T-cell (primary cell): ENCODE results near the gene SYCP1. TPM values are rescaled to one million over a fixed set of nuclear protein-coding genes. Genes with fewer than 3 reads are reported as not detected.

Source experiments
- ATAC-seq, 4 experiments: fragments of 200-7000 bp in 3 of 4; fragments of 150-1000 bp in 1 of 4; cut with Tn5 transposase; replicated peaks in 1 of 4; 1 replicate in 3 of 4; 2 replicates in 1 of 4; pipeline ENCODE4 v1.10.0; 2021; ENCODE audit warnings: moderate library complexity in 3 of 4, mild to moderate bottlenecking in 2 of 4, moderate number of reproducible peaks in 1 of 4
- CTCF ChIA-PET, 2 donors: fragments of 300-600 bp; sonication (Branson Sonifier 250); formaldehyde crosslinking; loops; one replicate each; lab custom pipeline; 2022; ENCODE audit warnings: antibody characterized with exemption in 2 of 2; lab: Charles Lee
- POLR2A ChIA-PET, 2 donors: fragments of 300-600 bp; sonication (Branson Sonifier 250); formaldehyde crosslinking; loops; one replicate each; lab custom pipeline; 2022; ENCODE audit warnings: antibody characterized with exemption in 2 of 2; lab: Charles Lee
- DNase-seq, 35 experiments: peaks; one replicate each; pipeline versions ENCODE4 v3.0.0 to v3.0.0-alpha.2; 2013 to 2023
- H3K27ac ChIP-seq: one replicate; pipeline ENCODE4 v1.5.1; 2013; ENCODE audit warnings: low read length
- H3K27me3 ChIP-seq, 2 experiments: replicated peaks in 1 of 2; 1 replicate in 1 of 2; 2 replicates in 1 of 2; pipeline versions ENCODE4 v1.6.1 to v1.7.0; 2013; ENCODE audit warnings: low read length in 1 of 2, mixed read lengths in 1 of 2; ENCODE audit not compliant: control insufficient read depth in 2 of 2, insufficient read depth in 2 of 2; ENCODE audit errors: extremely low read depth in 1 of 2
- H3K36me3 ChIP-seq, 2 donors: 1 replicate in 1 of 2; 2 replicates in 1 of 2; pipeline versions ENCODE4 v1.6.1 to v1.7.0; 2013; ENCODE audit warnings: low read length in 1 of 2; ENCODE audit not compliant: control insufficient read depth in 2 of 2, insufficient read depth in 1 of 2; ENCODE audit errors: extremely low read depth in 1 of 2
- H3K4me1 ChIP-seq, 2 experiments: 1 replicate in 1 of 2; 2 replicates in 1 of 2; pipeline versions ENCODE4 v1.6.1 to v1.7.0; 2013; ENCODE audit warnings: low read length in 2 of 2, mixed read lengths in 1 of 2; ENCODE audit not compliant: insufficient read depth in 2 of 2, control insufficient read depth in 1 of 2; ENCODE audit errors: extremely low read depth in 1 of 2
- H3K4me3 ChIP-seq, 2 donors: 1 replicate in 1 of 2; 2 replicates in 1 of 2; pipeline versions ENCODE4 v1.5.1 to v1.7.0; 2013; ENCODE audit warnings: mild to moderate bottlenecking in 2 of 2, low read length in 1 of 2, moderate library complexity in 1 of 2; ENCODE audit not compliant: control insufficient read depth in 1 of 2; ENCODE audit errors: extremely low read depth in 1 of 2
- H3K9me3 ChIP-seq: 2 replicates; pipeline ENCODE4 v1.7.0; 2013
- H3K27ac Mint-ChIP-seq, 2 donors: one replicate each; pipeline ENCODE4 v1.8.0; 2020 to 2021; ENCODE audit warnings: mild to moderate bottlenecking in 2 of 2, mixed read lengths in 2 of 2
- H3K27me3 Mint-ChIP-seq, 2 donors: one replicate each; pipeline ENCODE4 v1.8.0; 2021 to 2022; ENCODE audit warnings: mixed read lengths in 2 of 2
- H3K36me3 Mint-ChIP-seq: one replicate; pipeline ENCODE4 v1.8.0; 2021; ENCODE audit warnings: mixed read lengths
- H3K4me1 Mint-ChIP-seq, 3 donors: one replicate each; pipeline ENCODE4 v1.8.0; 2020 to 2022; ENCODE audit warnings: mixed read lengths in 3 of 3, mild to moderate bottlenecking in 1 of 3
- H3K4me3 Mint-ChIP-seq, 3 donors: one replicate each; pipeline ENCODE4 v1.8.0; 2020 to 2022; ENCODE audit warnings: mild to moderate bottlenecking in 3 of 3, mixed read lengths in 3 of 3, moderate library complexity in 3 of 3
- H3K9me3 Mint-ChIP-seq, 3 donors: one replicate each; pipeline ENCODE4 v1.8.0; 2020 to 2022; ENCODE audit warnings: mixed read lengths in 3 of 3
- WGBS: methylation state at CpG from one replicate; pipeline ENCODE4 v1.1.5; 2013; ENCODE audit warnings: missing lambda C conversion rate; ENCODE audit not compliant: insufficient coverage; 5-methylcytosine and 5-hydroxymethylcytosine counted together
- total RNA-seq, 35 experiments: library from RNA in 6 of 35; stranded (reverse) in 6 of 35; fragments of 120-200 nt in 1 of 35; gene quantifications; one replicate each; pipeline versions ENCODE4 v1.2.1 to v1.2.4 and lab custom pipeline; 2013 to 2026

Gene SYCP1
- total RNA-seq, 5 donors from 2014 or later (not counting 1 experiment from before 2014, with no cell fraction given) = not detected

DNA sequence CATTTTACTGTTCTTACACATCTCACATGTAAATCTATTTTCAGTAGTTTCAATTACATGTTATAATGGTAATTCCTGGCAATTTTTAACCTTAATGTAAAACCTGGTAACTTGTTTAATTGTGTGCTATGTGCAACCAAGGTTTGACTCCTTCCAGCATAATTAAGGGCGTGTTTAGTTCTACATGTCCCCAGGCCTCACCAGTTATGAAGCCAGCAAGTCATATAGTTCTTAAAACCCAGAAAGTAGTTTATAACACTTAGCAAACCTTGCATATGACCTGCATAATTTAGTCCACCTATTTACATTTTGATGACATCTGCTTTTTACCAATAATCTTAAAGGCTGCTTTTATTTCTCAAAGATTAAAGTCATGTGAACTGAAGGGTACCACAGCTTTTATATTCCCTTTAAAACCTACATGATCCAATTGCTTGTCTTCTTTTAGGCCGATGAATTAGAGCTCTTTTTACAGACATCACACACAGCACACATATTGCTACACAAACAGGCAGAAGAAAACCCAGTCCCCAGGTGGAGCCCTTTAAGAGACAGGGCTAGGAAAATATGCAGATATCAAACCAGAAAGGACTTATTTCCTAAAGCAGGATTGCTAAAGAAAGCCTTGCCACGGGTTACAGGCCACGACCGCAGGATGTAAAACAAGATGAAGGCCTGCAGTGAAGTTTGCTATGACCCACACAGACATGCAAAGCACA lies 23.2 kb upstream of the SYCP1 start:
- Mint-ChIP-seq H3K9me3 (peaks cover 0 to 2% (median under 1%) of the 10 kb centered on the region in 3 donors), H3K27me3 (peaks cover 1 to 13% of the 10 kb centered on the region in 2 donors), H3K4me1 (no peaks in the 10 kb centered on the region), H3K4me3 (no peak overlapping the region), H3K36me3 (no peaks in the 10 kb centered on the region), H3K27ac (no peak overlapping the region)
- ATAC-seq (no peak), DNase-seq (no peak)
- ChIA-PET CTCF (no interaction called here), POLR2A (no interaction called here)
- Histone ChIP-seq H3K27me3 (peaks cover 0 to 3% of the 10 kb centered on the region in 2 experiments), H3K9me3 (no peaks in the 10 kb centered on the region), H3K4me1 (no peaks in the 10 kb centered on the region), H3K36me3 (no peaks in the 10 kb centered on the region), H3K27ac (no peak overlapping the region), H3K4me3 (no peak overlapping the region)
- 77% methylated on average over 3 of the region's 5 CpGs for WGBS

DNA sequence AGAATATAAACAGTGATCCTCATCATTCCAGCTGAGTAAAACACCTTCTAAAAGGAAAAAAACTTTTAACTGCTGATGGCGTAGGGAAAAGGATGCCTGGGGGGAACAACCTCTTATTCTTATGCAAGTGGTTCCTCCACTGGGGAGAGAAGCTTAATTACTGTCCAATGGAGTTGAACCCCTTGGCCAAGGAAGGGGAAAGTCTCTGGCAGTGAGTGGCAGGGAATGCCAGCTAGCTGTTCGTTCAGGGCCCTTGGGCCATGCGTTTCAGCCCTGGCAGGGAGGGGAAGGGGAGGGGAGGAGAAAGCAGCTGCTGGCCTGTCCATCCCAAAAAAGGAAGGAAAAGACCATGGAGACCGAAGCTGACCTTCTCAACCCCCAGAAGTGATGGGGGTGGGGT lies 22.6 kb upstream of the SYCP1 start:
- no peaks in the 10 kb centered on the region for H3K36me3 Mint-ChIP-seq
- ChIA-PET CTCF (no interaction called here), POLR2A (no interaction called here)
- peaks cover 0 to 13% of the 10 kb centered on the region in 2 donors for H3K27me3 Mint-ChIP-seq
- no peaks in the 10 kb centered on the region for H3K9me3 Mint-ChIP-seq
- H3K4me3 Mint-ChIP-seq = no peak overlapping the region
- no CpG with 5 or more reads among the region's 4 CpGs for WGBS
- ATAC-seq (no peak), DNase-seq (no peak)
- H3K4me1 ChIP-seq = no peaks in the 10 kb centered on the region
- no peaks in the 10 kb centered on the region for H3K36me3 ChIP-seq
- H3K4me3 ChIP-seq = no peak overlapping the region
- H3K27ac ChIP-seq = no peak overlapping the region
- peaks cover 0 to 3% of the 10 kb centered on the region in 2 experiments for H3K27me3 ChIP-seq
- H3K4me1 Mint-ChIP-seq = no peaks in the 10 kb centered on the region
- H3K9me3 ChIP-seq = no peaks in the 10 kb centered on the region
- H3K27ac Mint-ChIP-seq = no peak overlapping the region

DNA sequence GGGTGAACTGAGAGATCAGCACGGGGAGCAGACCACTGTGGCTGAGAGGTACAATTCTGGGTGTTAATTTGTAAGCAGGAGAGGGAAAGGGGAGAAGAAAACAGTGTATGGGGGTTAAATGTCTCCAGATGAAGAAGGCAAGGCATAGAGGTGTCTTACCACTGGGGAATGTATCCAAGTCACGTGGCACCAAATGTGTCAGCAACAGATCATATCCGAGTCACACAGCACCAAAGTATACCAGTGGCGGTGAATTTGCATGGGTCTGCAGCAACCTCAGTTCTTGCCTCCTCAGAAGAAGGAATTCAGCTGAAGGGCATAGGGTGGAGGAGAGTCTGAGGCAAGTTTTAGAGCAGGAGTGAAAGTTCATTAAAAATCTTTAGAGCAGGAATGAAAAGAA lies 21.2 kb upstream of the SYCP1 start:
- 60% methylated on average over 2 of the region's 4 CpGs for WGBS
- Histone ChIP-seq H3K36me3 (no peaks in the 10 kb centered on the region), H3K9me3 (no peaks in the 10 kb centered on the region), H3K27ac (no peak overlapping the region), H3K4me1 (no peaks in the 10 kb centered on the region), H3K27me3 (peaks cover 0 to 3% of the 10 kb centered on the region in 2 experiments), H3K4me3 (no peak overlapping the region)
- ChIA-PET CTCF (no interaction called here), POLR2A (no interaction called here)
- Mint-ChIP-seq H3K36me3 (no peaks in the 10 kb centered on the region), H3K4me3 (no peak overlapping the region), H3K27me3 (peaks cover 2 to 13% of the 10 kb centered on the region in 2 donors), H3K9me3 (no peaks in the 10 kb centered on the region), H3K4me1 (peaks cover 0 to 3% (median 1%) of the 10 kb centered on the region in 3 donors), H3K27ac (no peak overlapping the region)
- DNase-seq (no peak), ATAC-seq (no peak)

DNA sequence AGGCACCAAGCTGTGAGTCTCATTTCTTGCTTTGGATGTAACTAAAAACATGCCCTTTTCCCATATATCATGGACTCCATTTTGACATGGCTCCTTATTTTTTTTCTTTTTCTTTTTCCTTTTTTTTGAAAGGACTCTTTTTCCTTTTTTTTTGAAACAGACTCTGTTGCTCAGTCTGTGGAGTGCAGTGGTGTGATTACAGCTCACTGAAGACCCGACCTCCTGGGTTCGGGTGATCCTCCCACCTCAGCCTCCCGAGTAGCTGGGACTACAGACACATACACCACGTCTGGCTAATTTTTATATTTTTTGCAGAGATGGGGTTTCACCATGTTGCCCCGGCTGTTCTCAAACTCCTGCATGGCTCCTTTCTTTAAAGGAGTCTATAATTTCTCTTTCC lies 10.4 kb upstream of the SYCP1 start:
- peaks cover 0 to 6% of the 10 kb centered on the region in 2 experiments for H3K27me3 ChIP-seq
- H3K4me1 Mint-ChIP-seq = no peaks in the 10 kb centered on the region
- ChIA-PET POLR2A (no interaction called here), CTCF (no interaction called here)
- no peak overlapping the region for H3K27ac Mint-ChIP-seq
- no peaks in the 10 kb centered on the region for H3K9me3 ChIP-seq
- peaks cover 16 to 18% of the 10 kb centered on the region in 2 donors for H3K27me3 Mint-ChIP-seq
- H3K36me3 ChIP-seq = no peaks in the 10 kb centered on the region
- H3K4me1 ChIP-seq = no peaks in the 10 kb centered on the region
- no peaks in the 10 kb centered on the region for H3K36me3 Mint-ChIP-seq
- ATAC-seq = no peak
- no peaks in the 10 kb centered on the region for H3K9me3 Mint-ChIP-seq
- WGBS = no CpG with 5 or more reads among the region's 5 CpGs
- H3K27ac ChIP-seq = no peak overlapping the region
- no peak overlapping the region for H3K4me3 Mint-ChIP-seq
- H3K4me3 ChIP-seq = no peak overlapping the region
- DNase-seq = no peak

DNA sequence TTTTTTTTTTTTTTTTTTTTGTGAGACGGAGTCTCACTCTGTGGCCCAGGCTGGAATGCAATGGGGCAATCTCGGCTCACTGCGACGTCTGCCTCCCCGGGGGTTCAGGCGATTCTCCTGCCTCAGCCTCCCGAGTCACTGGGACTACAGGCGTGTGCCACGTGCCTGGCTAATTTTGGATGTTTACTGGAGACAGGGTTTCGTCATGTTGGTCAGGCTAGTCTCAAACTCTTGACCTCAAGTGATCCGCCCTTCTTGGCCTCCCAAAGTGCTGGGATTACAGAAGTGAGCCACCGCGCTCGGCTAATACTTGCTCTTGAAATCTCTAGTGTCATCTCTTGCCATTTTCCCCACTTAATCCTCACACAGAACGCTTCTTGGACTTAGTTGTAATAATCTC lies 1.1 kb upstream of the SYCP1 start:
- H3K36me3 Mint-ChIP-seq = no peaks in the 10 kb centered on the region
- Histone ChIP-seq H3K4me3 (no peak overlapping the region), H3K27ac (no peak overlapping the region), H3K27me3 (peaks cover 10 to 33% of the 10 kb centered on the region in 2 experiments), H3K36me3 (no peaks in the 10 kb centered on the region), H3K9me3 (no peaks in the 10 kb centered on the region), H3K4me1 (peaks cover 0 to 7% of the 10 kb centered on the region in 2 experiments)
- no peak overlapping the region for H3K4me3 Mint-ChIP-seq
- peaks cover 30 to 40% of the 10 kb centered on the region in 2 donors for H3K27me3 Mint-ChIP-seq
- CTCF ChIA-PET = no interaction called here
- no peak overlapping the region for H3K27ac Mint-ChIP-seq
- DNase-seq = no peak
- 87% methylated on average over 8 of the region's 15 CpGs for WGBS
- no peak for ATAC-seq
- H3K9me3 Mint-ChIP-seq = no peaks in the 10 kb centered on the region
- POLR2A ChIA-PET = interaction anchor here in 1 of 2 donors (0.7 kb wide), 1 partner anchor 198 kb away, joined by 9 read pairs; no protein-coding TSS in a partner anchor
- peaks cover 10 to 13% (median 10%) of the 10 kb centered on the region in 3 donors for H3K4me1 Mint-ChIP-seq

DNA sequence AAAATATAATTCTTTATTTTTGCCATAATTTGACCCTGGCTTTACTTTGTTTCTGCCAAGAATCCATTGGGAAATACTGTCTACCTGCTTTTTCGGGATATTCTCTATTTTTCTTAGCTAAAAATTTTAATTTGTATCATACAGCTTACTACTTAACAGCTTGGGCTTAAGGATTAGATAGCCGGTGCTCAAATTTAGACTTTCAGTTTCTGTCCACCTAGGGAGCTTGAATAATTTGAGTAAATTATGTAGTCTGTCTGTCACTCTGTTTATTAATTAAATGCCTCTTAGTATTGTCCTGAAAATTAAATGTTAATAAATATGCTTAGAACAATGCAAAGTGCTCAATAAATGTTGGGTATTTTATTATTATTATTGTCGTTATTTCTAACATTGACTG lies 6.7 kb downstream of the SYCP1 start:
- no CpG with 5 or more reads among the region's 3 CpGs for WGBS
- ChIA-PET POLR2A (interaction anchor here in 1 of 2 donors (0.7 kb wide), 1 partner anchor 378 kb away, joined by 4 read pairs; no protein-coding TSS in a partner anchor), CTCF (no interaction called here)
- Mint-ChIP-seq H3K36me3 (no peaks in the 10 kb centered on the region), H3K9me3 (no peaks in the 10 kb centered on the region), H3K27ac (no peak overlapping the region), H3K27me3 (peaks cover 7 to 21% of the 10 kb centered on the region in 2 donors), H3K4me3 (no peak overlapping the region), H3K4me1 (no peaks in the 10 kb centered on the region)
- H3K27me3 ChIP-seq = peaks cover 2 to 12% of the 10 kb centered on the region in 2 experiments
- no peak overlapping the region for H3K4me3 ChIP-seq
- ATAC-seq (no peak), DNase-seq (no peak)
- no peaks in the 10 kb centered on the region for H3K9me3 ChIP-seq
- H3K4me1 ChIP-seq = no peaks in the 10 kb centered on the region
- no peak overlapping the region for H3K27ac ChIP-seq
- no peaks in the 10 kb centered on the region for H3K36me3 ChIP-seq
